ENCODE measurements around the gene CBLN3. TPM values are rescaled to one million over a fixed set of nuclear protein-coding genes. Genes with fewer than 3 reads are reported as not detected.

The CBLN3 gene
- total RNA-seq, 1 experiment from 2014 or later, result 1.4 TPM

DNA sequence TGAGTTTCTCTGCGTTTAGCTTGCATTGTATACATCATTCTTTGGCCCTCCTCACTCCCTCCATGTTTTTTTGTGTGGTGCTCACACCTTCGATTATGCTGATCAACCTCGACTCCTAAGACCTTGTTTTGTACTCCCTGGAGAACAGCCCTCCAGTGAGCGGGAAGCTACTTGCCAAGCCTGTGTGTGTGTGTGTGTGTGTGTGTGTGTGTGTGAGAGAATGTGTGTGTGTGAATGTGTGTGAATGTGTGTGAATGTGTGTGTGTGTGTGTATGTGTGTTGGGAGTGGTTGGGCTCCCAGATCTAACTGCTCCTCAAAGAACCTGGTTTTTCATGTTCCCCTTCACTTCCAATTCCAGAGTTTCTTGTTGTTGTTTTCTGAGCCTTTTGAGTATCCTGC, 24.7 kb downstream of the CBLN3 start:
- Mint-ChIP-seq H3K9me3 (ENCODE audit: unreplicated experiment) (no peaks in the 10 kb centered on the region), H3K27ac (ENCODE audit: unreplicated experiment) (no peak overlapping the region), H3K4me1 (ENCODE audit: low read depth, unreplicated experiment) (peaks cover 27% of the 10 kb centered on the region), H3K4me3 (ENCODE audit: unreplicated experiment) (no peak overlapping the region), H3K27me3 (ENCODE audit: insufficient read depth, unreplicated experiment) (no peaks in the 10 kb centered on the region), H3K36me3 (ENCODE audit: insufficient read depth, unreplicated experiment) (no peaks in the 10 kb centered on the region)
- ChIA-PET POLR2A (no interaction called here), CTCF (interaction anchor here (1.0 kb wide), 1 partner anchor 71 kb away, joined by 4 read pairs; no protein-coding TSS in a partner anchor)
- DNase-seq, result no peak
- no peaks in the 10 kb centered on the region for H3K27me3 ChIP-seq (replicated peaks; ENCODE audit: control insufficient read depth, insufficient read depth, low read length)
- no peak overlapping the region for H3K4me3 ChIP-seq (ENCODE audit: low read depth, low read length)
- BruUV-seq (replicated peaks), result no TSS peak
- no peaks in the 10 kb centered on the region for H3K9me3 ChIP-seq
- intact Hi-C loops (cut with micrococcal nuclease; ENCODE audit: unreplicated experiment), result no loop called here
- TF ChIP-seq, protein P1, sequence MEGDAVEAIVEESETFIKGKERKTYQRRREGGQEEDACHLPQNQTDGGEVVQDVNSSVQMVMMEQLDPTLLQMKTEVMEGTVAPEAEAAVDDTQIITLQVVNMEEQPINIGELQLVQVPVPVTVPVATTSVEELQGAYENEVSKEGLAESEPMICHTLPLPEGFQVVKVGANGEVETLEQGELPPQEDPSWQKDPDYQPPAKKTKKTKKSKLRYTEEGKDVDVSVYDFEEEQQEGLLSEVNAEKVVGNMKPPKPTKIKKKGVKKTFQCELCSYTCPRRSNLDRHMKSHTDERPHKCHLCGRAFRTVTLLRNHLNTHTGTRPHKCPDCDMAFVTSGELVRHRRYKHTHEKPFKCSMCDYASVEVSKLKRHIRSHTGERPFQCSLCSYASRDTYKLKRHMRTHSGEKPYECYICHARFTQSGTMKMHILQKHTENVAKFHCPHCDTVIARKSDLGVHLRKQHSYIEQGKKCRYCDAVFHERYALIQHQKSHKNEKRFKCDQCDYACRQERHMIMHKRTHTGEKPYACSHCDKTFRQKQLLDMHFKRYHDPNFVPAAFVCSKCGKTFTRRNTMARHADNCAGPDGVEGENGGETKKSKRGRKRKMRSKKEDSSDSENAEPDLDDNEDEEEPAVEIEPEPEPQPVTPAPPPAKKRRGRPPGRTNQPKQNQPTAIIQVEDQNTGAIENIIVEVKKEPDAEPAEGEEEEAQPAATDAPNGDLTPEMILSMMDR (IDR thresholded peaks at IDR 0.05; ENCODE audit: insufficient read depth in 1 of 2, low read depth in 1 of 2, low read length in 1 of 2, severe bottlenecking in 1 of 2, unreplicated experiment in 1 of 2), result no peak
- H3K36me3 ChIP-seq (ENCODE audit: control insufficient read depth, insufficient read depth, low read length), result no peaks in the 10 kb centered on the region
- peaks cover 6% of the 10 kb centered on the region for H3K4me1 ChIP-seq

DNA sequence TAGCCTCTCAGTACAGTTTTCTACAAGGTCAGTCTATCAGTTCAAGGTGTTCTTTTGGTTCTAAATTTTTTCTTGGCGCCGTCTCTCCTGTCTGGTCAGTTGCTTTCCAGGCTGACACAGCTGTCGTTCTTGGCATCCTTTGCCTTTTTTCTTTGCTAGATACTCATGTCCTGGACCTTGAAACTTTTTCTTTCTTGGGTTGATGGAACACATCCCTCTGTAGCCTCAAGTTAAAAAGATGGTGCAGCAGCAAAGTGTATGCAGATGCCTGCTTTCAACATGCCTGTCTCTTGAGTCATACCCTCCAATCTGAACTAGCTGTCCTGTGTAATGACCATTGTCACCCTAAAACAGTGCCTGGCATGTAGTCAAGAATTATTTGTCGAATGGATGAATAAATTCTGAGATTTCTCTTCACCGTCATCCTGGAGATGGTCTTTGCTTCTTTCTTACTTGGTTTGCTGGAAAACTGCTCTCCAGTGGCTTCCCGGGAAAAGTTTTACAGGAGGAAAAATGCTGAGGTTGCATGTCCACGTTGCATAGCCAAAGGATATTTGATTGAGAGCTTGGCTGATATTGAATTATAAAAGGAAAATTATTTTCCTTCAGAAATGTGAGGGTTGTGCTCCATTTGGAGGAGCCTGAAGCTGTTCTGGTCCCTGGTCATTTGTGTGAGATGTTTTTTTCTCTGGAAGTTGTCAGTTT, 26.0 kb downstream of the CBLN3 start:
- no peak overlapping the region for H3K4me3 Mint-ChIP-seq (ENCODE audit: unreplicated experiment)
- TF ChIP-seq, protein P1 (IDR thresholded peaks at IDR 0.05; ENCODE audit: insufficient read depth in 1 of 2, low read depth in 1 of 2, low read length in 1 of 2, severe bottlenecking in 1 of 2, unreplicated experiment in 1 of 2), result no peak
- H3K4me1 Mint-ChIP-seq (ENCODE audit: low read depth, unreplicated experiment), result peaks cover 33% of the 10 kb centered on the region
- H3K36me3 ChIP-seq (ENCODE audit: control insufficient read depth, insufficient read depth, low read length), result no peaks in the 10 kb centered on the region
- no peak for DNase-seq
- H3K4me1 ChIP-seq, result peaks cover 11% of the 10 kb centered on the region
- ChIA-PET CTCF (no interaction called here), POLR2A (no interaction called here)
- H3K9me3 ChIP-seq, result no peaks in the 10 kb centered on the region
- intact Hi-C loops (cut with micrococcal nuclease; ENCODE audit: unreplicated experiment), result no loop called here
- H3K9me3 Mint-ChIP-seq (ENCODE audit: unreplicated experiment), result no peaks in the 10 kb centered on the region
- no peak overlapping the region for H3K27ac Mint-ChIP-seq (ENCODE audit: unreplicated experiment)
- no peaks in the 10 kb centered on the region for H3K36me3 Mint-ChIP-seq (ENCODE audit: insufficient read depth, unreplicated experiment)
- H3K27me3 Mint-ChIP-seq (ENCODE audit: insufficient read depth, unreplicated experiment), result no peaks in the 10 kb centered on the region
- H3K27me3 ChIP-seq (replicated peaks; ENCODE audit: control insufficient read depth, insufficient read depth, low read length), result no peaks in the 10 kb centered on the region
- no peak overlapping the region for H3K4me3 ChIP-seq (ENCODE audit: low read depth, low read length)
- BruUV-seq (replicated peaks), result no TSS peak

DNA sequence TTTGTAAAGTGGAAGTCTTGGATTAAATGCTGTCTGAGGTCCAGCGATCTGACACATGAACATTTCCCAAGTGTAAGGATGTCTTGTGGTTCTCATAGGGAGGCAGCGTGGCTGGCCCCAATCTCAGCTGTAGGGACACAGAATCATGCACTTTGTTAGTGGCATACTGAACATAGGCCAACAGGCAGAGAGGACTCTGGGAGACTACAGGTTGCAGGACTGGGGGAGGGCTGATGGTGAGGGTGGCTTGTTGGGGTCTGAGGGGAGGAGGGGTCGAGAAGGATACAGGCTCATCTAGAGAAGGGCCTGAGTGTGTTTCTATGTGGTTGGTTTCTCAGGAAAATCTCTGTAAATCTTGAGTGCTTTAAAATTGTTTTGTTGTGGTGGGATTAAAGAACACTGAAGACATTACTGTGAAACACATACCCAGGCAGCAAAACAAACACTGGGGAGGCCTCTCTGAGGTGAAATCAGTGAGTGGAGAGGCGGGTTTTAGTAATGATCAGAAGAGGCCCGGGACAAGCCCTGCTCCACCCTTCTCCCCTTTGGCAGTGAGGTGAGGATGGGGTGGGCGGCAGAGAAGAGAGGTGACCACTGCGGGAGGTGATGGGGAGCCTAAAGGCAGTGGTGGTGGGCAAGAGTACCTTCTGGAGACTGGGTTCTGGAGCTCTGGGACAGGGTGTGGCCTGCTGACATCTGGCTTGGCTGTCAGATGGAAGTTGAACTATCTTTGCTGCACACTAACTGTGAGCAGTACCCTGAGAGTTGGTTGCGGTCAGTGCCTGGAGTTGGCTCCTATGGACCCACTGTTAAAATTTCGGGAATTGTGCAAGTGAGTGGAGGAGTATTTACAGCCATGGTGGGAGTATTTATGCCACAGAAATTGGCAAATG, 27.4 kb downstream of the CBLN3 start:
- DNase-seq, result no peak
- H3K9me3 Mint-ChIP-seq (ENCODE audit: unreplicated experiment), result no peaks in the 10 kb centered on the region
- no peaks in the 10 kb centered on the region for H3K9me3 ChIP-seq
- no peak overlapping the region for H3K27ac Mint-ChIP-seq (ENCODE audit: unreplicated experiment)
- CTCF ChIA-PET, result no interaction called here
- no peaks in the 10 kb centered on the region for H3K27me3 Mint-ChIP-seq (ENCODE audit: insufficient read depth, unreplicated experiment)
- no peaks in the 10 kb centered on the region for H3K36me3 ChIP-seq (ENCODE audit: control insufficient read depth, insufficient read depth, low read length)
- intact Hi-C loops (cut with micrococcal nuclease; ENCODE audit: unreplicated experiment), result no loop called here
- POLR2A ChIA-PET, result no interaction called here
- BruUV-seq (replicated peaks), result TSS peak; percentile 21
- peaks cover 40% of the 10 kb centered on the region for H3K4me1 Mint-ChIP-seq (ENCODE audit: low read depth, unreplicated experiment)
- no peak overlapping the region for H3K4me3 Mint-ChIP-seq (ENCODE audit: unreplicated experiment)
- peaks cover 11% of the 10 kb centered on the region for H3K4me1 ChIP-seq
- H3K27me3 ChIP-seq (replicated peaks; ENCODE audit: control insufficient read depth, insufficient read depth, low read length), result no peaks in the 10 kb centered on the region
- H3K36me3 Mint-ChIP-seq (ENCODE audit: insufficient read depth, unreplicated experiment), result no peaks in the 10 kb centered on the region
- H3K4me3 ChIP-seq (ENCODE audit: low read depth, low read length), result no peak overlapping the region
- TF ChIP-seq, protein P1 (IDR thresholded peaks at IDR 0.05; ENCODE audit: insufficient read depth in 1 of 2, low read depth in 1 of 2, low read length in 1 of 2, severe bottlenecking in 1 of 2, unreplicated experiment in 1 of 2), result no peak

Measured in Caco-2 (cell line).